Measurements from ENCODE around the gene DDRGK1. TPM values are rescaled to one million over a fixed set of nuclear protein-coding genes. Genes with fewer than 3 reads are reported as not detected.

The DDRGK1 gene
- total RNA-seq, 1 donor from 2014 or later, result 59.3 TPM

DNA sequence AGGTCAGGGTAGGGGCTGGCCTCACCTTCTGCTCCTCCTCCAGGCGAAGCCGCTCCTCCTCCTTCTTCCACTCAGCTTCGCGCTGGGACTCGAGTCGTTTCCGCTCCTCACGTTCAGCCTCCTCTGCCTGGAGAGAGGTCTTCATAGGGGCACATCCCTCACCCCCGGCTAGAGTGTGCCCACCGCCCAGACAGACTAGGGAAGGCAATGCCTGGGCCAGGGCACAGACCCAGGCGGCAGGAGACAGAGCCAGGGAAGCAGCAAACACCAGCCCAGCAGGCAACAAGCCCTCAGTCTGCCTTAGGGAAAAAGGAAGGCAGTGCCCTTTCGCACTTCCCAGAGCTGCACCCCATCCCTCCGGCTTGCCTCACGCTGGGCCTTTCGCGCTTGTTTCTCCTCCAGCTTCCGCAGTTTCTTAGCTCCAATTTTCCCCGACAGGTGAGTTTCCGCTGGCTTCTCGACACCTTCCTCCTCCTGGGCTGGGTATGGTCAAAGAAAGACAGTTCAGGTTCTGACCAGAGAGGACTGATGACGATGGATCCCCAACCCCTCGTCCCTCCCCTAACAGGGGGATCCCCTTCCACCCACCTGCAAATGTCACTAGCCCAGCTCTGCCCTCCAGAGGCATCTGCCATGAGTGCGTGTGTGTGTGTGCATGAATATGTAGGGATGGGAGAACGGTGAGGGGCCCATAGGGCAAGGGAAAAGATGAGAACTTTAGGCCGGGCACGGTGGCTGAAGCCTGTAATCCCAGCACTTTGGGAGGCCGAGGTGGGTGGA, 4.3 kb downstream of the DDRGK1 start:
- TF ChIP-seq, protein P1, sequence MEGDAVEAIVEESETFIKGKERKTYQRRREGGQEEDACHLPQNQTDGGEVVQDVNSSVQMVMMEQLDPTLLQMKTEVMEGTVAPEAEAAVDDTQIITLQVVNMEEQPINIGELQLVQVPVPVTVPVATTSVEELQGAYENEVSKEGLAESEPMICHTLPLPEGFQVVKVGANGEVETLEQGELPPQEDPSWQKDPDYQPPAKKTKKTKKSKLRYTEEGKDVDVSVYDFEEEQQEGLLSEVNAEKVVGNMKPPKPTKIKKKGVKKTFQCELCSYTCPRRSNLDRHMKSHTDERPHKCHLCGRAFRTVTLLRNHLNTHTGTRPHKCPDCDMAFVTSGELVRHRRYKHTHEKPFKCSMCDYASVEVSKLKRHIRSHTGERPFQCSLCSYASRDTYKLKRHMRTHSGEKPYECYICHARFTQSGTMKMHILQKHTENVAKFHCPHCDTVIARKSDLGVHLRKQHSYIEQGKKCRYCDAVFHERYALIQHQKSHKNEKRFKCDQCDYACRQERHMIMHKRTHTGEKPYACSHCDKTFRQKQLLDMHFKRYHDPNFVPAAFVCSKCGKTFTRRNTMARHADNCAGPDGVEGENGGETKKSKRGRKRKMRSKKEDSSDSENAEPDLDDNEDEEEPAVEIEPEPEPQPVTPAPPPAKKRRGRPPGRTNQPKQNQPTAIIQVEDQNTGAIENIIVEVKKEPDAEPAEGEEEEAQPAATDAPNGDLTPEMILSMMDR (IDR thresholded peaks at IDR 0.05; ENCODE audit: partially characterized antibody, unreplicated experiment), result no peak
- Mint-ChIP-seq H3K27me3 (ENCODE audit: unreplicated experiment) (peaks cover 3% of the 10 kb centered on the region), H3K36me3 (ENCODE audit: unreplicated experiment) (peaks cover 7% of the 10 kb centered on the region), H3K4me3 (ENCODE audit: unreplicated experiment) (no peak overlapping the region), H3K27ac (ENCODE audit: unreplicated experiment) (no peak overlapping the region), H3K9me3 (ENCODE audit: unreplicated experiment) (peaks cover 2% of the 10 kb centered on the region), H3K4me1 (ENCODE audit: low read depth, unreplicated experiment) (no peaks in the 10 kb centered on the region)
- no peak for DNase-seq

DNA sequence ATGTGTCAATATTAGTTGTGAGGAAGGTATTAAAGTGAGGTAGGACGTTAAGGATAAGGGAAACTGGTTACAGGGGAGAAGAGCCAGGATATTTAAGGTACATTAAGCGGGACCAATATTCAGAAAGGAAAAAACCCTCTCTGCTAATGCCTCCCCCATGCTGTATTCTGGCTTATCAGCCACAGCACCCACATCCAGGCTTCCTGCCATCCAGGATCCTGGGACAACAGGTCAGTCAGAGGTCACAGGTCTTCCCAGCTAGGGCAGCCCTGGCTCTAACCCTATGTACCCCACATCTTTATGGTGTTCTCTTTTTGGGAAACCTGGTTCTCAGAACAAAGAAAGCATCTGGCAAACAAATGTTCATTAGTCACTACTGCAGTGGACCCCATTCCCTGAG, 5.3 kb downstream of the DDRGK1 start:
- H3K4me1 Mint-ChIP-seq (ENCODE audit: low read depth, unreplicated experiment), result no peaks in the 10 kb centered on the region
- peaks cover 2% of the 10 kb centered on the region for H3K9me3 Mint-ChIP-seq (ENCODE audit: unreplicated experiment)
- peaks cover 7% of the 10 kb centered on the region for H3K36me3 Mint-ChIP-seq (ENCODE audit: unreplicated experiment)
- no peak overlapping the region for H3K27ac Mint-ChIP-seq (ENCODE audit: unreplicated experiment)
- H3K4me3 Mint-ChIP-seq (ENCODE audit: unreplicated experiment), result peak overlapping the region; percentile 13
- no peak for DNase-seq
- H3K27me3 Mint-ChIP-seq (ENCODE audit: unreplicated experiment), result peaks cover 3% of the 10 kb centered on the region
- TF ChIP-seq, protein P1 (IDR thresholded peaks at IDR 0.05; ENCODE audit: partially characterized antibody, unreplicated experiment), result no peak

DNA sequence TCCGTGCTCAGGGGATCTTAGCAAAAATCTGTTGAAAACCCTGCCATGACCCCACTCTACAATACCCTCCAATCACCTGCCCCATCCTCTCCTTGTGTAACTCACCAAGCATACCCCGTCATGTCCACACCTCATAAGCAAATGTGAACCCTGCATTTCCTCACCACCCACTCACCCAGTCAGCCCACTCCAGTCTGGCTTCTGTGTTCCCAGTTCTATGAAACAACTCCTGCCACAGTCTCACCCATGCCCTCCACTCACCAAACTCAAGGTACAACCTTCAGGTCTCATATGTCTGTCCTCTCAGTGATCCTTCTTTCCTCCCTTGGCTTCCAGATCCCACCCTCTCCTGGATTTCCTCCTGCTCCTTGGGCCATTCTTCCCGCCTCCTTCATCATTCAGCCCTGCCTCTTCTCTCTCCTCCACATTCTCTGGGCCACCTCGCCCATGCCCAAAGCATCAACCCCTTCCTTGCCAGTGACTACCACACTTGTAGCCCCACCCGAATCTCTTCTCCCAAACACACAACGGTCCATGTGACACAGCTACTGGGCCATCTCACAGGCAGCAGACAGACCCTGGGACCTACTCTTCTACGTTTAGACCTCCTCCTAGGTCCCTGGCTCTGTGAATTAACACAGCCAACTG, 8.8 kb downstream of the DDRGK1 start:
- Mint-ChIP-seq H3K27me3 (ENCODE audit: unreplicated experiment) (peaks cover 5% of the 10 kb centered on the region), H3K9me3 (ENCODE audit: unreplicated experiment) (peaks cover 11% of the 10 kb centered on the region), H3K4me3 (ENCODE audit: unreplicated experiment) (peak overlapping the region; percentile 35), H3K27ac (ENCODE audit: unreplicated experiment) (peak overlapping the region; percentile 20), H3K4me1 (ENCODE audit: low read depth, unreplicated experiment) (no peaks in the 10 kb centered on the region), H3K36me3 (ENCODE audit: unreplicated experiment) (peaks cover 15% of the 10 kb centered on the region)
- TF ChIP-seq, protein P1 (IDR thresholded peaks at IDR 0.05; ENCODE audit: partially characterized antibody, unreplicated experiment), result no peak
- DNase-seq, result no peak

DNA sequence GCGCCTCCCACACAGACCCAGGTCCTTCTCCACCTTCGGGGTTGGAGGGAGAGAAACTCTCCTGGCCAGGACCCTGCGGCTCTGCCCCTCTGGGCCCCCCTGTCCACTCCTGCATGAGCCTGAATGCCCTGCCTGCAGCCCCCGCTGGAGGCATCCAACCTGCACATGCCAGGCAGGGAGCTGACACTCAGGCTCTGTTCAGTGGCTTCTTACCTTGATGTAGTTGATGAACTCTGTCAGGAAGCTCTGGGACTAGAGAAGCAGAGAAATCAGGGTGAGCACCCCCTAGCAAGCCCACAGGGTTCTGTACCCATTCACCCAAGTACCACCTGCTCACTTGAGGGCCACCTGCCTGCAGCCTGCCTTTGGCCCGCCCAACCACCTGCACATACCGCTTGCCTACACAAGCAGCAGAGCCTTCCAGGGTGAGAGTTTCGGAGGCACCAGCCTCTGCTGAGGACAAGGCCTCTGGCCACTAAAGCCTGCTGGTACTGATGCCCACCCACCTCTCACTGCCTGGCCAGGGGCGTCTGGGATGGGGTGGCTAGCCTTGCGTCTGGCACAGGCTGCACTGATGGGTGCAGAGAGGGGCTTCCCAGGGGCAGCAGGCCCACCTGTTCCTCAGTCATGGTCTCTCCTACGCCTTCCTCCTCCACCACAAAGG, 9.7 kb downstream of the DDRGK1 start:
- H3K4me1 Mint-ChIP-seq (ENCODE audit: low read depth, unreplicated experiment), result peaks cover 2% of the 10 kb centered on the region
- peaks cover 15% of the 10 kb centered on the region for H3K36me3 Mint-ChIP-seq (ENCODE audit: unreplicated experiment)
- no peak for DNase-seq
- peaks cover 5% of the 10 kb centered on the region for H3K27me3 Mint-ChIP-seq (ENCODE audit: unreplicated experiment)
- H3K9me3 Mint-ChIP-seq (ENCODE audit: unreplicated experiment), result peaks cover 11% of the 10 kb centered on the region
- H3K4me3 Mint-ChIP-seq (ENCODE audit: unreplicated experiment), result no peak overlapping the region
- H3K27ac Mint-ChIP-seq (ENCODE audit: unreplicated experiment), result no peak overlapping the region
- TF ChIP-seq, protein P1 (IDR thresholded peaks at IDR 0.05; ENCODE audit: partially characterized antibody, unreplicated experiment), result no peak
